ENCODE data around the gene CSTF2. TPM values are rescaled to one million over a fixed set of nuclear protein-coding genes. Genes with fewer than 3 reads are reported as not detected.

The CSTF2 gene
- total and polyA plus RNA-seq, 7 donors, result 3.3 to 14.0 (median 4.9) TPM

- Histone ChIP-seq H3K27ac (no peak overlapping the region), H3K27me3 (ENCODE audit: insufficient read depth in 3 of 3, low read length in 2 of 3) (peaks cover 0 to 8% (median 0%) of the 10 kb centered on the region in 3 donors), H3K4me1 (no peaks in the 10 kb centered on the region), H3K36me3 (ENCODE audit: insufficient read depth in 1 of 2, low read depth in 1 of 2) (no peaks in the 10 kb centered on the region), H3K4me3 (no peak overlapping the region), H3K9me3 (no peaks in the 10 kb centered on the region)
- ATAC-seq, result no peak
- DNase-seq, result no peak
- no peak for TF ChIP-seq CTCF (IDR thresholded peaks at IDR 0.05)
- intact Hi-C loops (cut with DNase I), result no loop called here
- 61 to 87% (median 69%) methylated on average over 2 of the region's 2 CpGs for WGBS, 3 donors
Observed at GRCh38 chrX:100868273-100868672, 48.1 kb downstream of the CSTF2 start.

- H3K27me3 ChIP-seq (ENCODE audit: insufficient read depth in 3 of 3, low read length in 2 of 3), result peaks cover 0 to 8% (median 0%) of the 10 kb centered on the region in 3 donors
- H3K9me3 ChIP-seq, result no peaks in the 10 kb centered on the region
- intact Hi-C loops (cut with DNase I), result no loop called here
- DNase-seq, result no peak
- no peaks in the 10 kb centered on the region for H3K36me3 ChIP-seq (ENCODE audit: insufficient read depth in 1 of 2, low read depth in 1 of 2)
- WGBS, 3 donors, result 50 to 61% (median 58%) methylated on average over 5 of the region's 5 CpGs
- no peak overlapping the region for H3K4me3 ChIP-seq
- no peak overlapping the region for H3K27ac ChIP-seq
- no peak for ATAC-seq
- no peak for TF ChIP-seq CTCF (IDR thresholded peaks at IDR 0.05)
- H3K4me1 ChIP-seq, result no peaks in the 10 kb centered on the region
Observed at GRCh38 chrX:100870527-100870926, 50.3 kb downstream of the CSTF2 start.

GRCh38 chrX:100871594-100872560, 51.7 kb downstream of the CSTF2 start:
- Histone ChIP-seq H3K4me3 (no peak overlapping the region), H3K9me3 (no peaks in the 10 kb centered on the region), H3K4me1 (no peaks in the 10 kb centered on the region), H3K27ac (no peak overlapping the region), H3K27me3 (ENCODE audit: insufficient read depth in 3 of 3, low read length in 2 of 3) (peaks cover 0 to 8% (median 0%) of the 10 kb centered on the region in 3 donors), H3K36me3 (ENCODE audit: insufficient read depth in 1 of 2, low read depth in 1 of 2) (no peaks in the 10 kb centered on the region)
- intact Hi-C loops (cut with DNase I), result no loop called here
- WGBS, 3 donors, result 59 to 85% (median 73%) methylated on average over 9 of the region's 9 CpGs
- DNase-seq (no peak), ATAC-seq (no peak)
- no peak for TF ChIP-seq CTCF (IDR thresholded peaks at IDR 0.05)

- no peak within 1 kb of the TSS for H3K4me3 ChIP-seq
- no peaks in the 10 kb centered on the region for H3K9me3 ChIP-seq
- no peak for ATAC-seq
- DNase-seq, result no peak
- H3K27me3 ChIP-seq (ENCODE audit: insufficient read depth in 3 of 3, low read length in 2 of 3), result peaks cover 0 to 13% (median 0%) of the 10 kb centered on the region in 3 donors
- intact Hi-C loops (cut with DNase I), result no loop called here
- no peaks in the 10 kb centered on the region for H3K4me1 ChIP-seq
- TF ChIP-seq CTCF (IDR thresholded peaks at IDR 0.05), result no peak
- H3K27ac ChIP-seq, result no peak within 1 kb of the TSS
- 50 to 62% (median 54%) methylated on average over 2 of the region's 2 CpGs for WGBS, 3 donors
- H3K36me3 ChIP-seq (ENCODE audit: insufficient read depth in 1 of 2, low read depth in 1 of 2), result no peaks in the 10 kb centered on the region
Observed at GRCh38 chrX:100874325-100874724, 54.1 kb downstream of the CSTF2 start, which contains the start of gene NOX1. Gene NOX1, minus strand, starts transcription at chrX:100874359. Its CDS starts 220 bp downstream, at chrX:100874139.
